ENCODE data around the gene OR4D10.
"Not testable (repeated sequence)": the region's sequence is repeated elsewhere in the genome, so short reads cannot be mapped to it uniquely, and the experiment has no call there.

OR4D10 gene

GRCh38 chr11:59436169-59436568, 36.9 kb upstream of the OR4D10 start, which contains the start of gene OR5A1:
Gene OR5A1 (plus strand): TSS chr11:59436469. CDS start chr11:59443169, 6,700 bp downstream.
- H3K79me2 ChIP-seq (ENCODE audit: low read length) = no peaks in the 10 kb centered on the region
- no peak for TF ChIP-seq EZH2phosphoT487 (IDR thresholded peaks at IDR 0.05; ENCODE audit: low read length)
- no peak for TF ChIP-seq CTCF (IDR thresholded peaks at IDR 0.05; ENCODE audit: low read length)
- no peak for TF ChIP-seq EZH2 (optimal IDR thresholded peaks at IDR 0.05; ENCODE audit: low read depth, low read length)
- no peaks in the 10 kb centered on the region for H3K4me1 ChIP-seq (ENCODE audit: low read length)
- H3K4me3 ChIP-seq (ENCODE audit: low read length) = no peak within 1 kb of the TSS
- H3F3A ChIP-seq (ENCODE audit: insufficient read depth, low read length) = no peaks in the 10 kb centered on the region
- no peak within 1 kb of the TSS for H2AFZ ChIP-seq (ENCODE audit: low read length)
- no peaks in the 10 kb centered on the region for H3K9me2 ChIP-seq (replicated peaks; ENCODE audit: insufficient read depth, low read length)
- DNase-seq = no peak
- no peaks in the 10 kb centered on the region for H3K36me3 ChIP-seq (replicated peaks; ENCODE audit: insufficient read depth, low read length)
- no peaks in the 10 kb centered on the region for H4K20me1 ChIP-seq (ENCODE audit: insufficient read depth, low read length)
- no peaks in the 10 kb centered on the region for H3K27me3 ChIP-seq (replicated peaks; ENCODE audit: insufficient read depth, low read length)
- no peak within 1 kb of the TSS for H3K9ac ChIP-seq (ENCODE audit: low read length)
- H3K27ac ChIP-seq (ENCODE audit: low read length) = no peak within 1 kb of the TSS
- H3K9me3 ChIP-seq (replicated peaks; ENCODE audit: insufficient read depth, low read length) = no peaks in the 10 kb centered on the region
- H3K4me2 ChIP-seq (ENCODE audit: low read depth, low read length) = no peak within 1 kb of the TSS

GRCh38 chr11:59437770-59438169, 35.3 kb upstream of the OR4D10 start:
- H3K4me3 ChIP-seq (ENCODE audit: low read length) = no peak overlapping the region
- H3K9me2 ChIP-seq (replicated peaks; ENCODE audit: insufficient read depth, low read length) = no peaks in the 10 kb centered on the region
- H3K79me2 ChIP-seq (ENCODE audit: low read length) = no peaks in the 10 kb centered on the region
- no peak overlapping the region for H3K27ac ChIP-seq (ENCODE audit: low read length)
- no peak for TF ChIP-seq CTCF (IDR thresholded peaks at IDR 0.05; ENCODE audit: low read length)
- TF ChIP-seq EZH2 (optimal IDR thresholded peaks at IDR 0.05; ENCODE audit: low read depth, low read length) = no peak
- TF ChIP-seq EZH2phosphoT487 (IDR thresholded peaks at IDR 0.05; ENCODE audit: low read length) = no peak
- DNase-seq = no peak
- no peak overlapping the region for H3K4me2 ChIP-seq (ENCODE audit: low read depth, low read length)
- H4K20me1 ChIP-seq (ENCODE audit: insufficient read depth, low read length) = no peaks in the 10 kb centered on the region
- no peak overlapping the region for H3K9ac ChIP-seq (ENCODE audit: low read length)
- H3K9me3 ChIP-seq (replicated peaks; ENCODE audit: insufficient read depth, low read length) = no peaks in the 10 kb centered on the region
- H2AFZ ChIP-seq (ENCODE audit: low read length) = no peak overlapping the region
- no peaks in the 10 kb centered on the region for H3K27me3 ChIP-seq (replicated peaks; ENCODE audit: insufficient read depth, low read length)
- no peaks in the 10 kb centered on the region for H3F3A ChIP-seq (ENCODE audit: insufficient read depth, low read length)
- H3K4me1 ChIP-seq (ENCODE audit: low read length) = no peaks in the 10 kb centered on the region
- H3K36me3 ChIP-seq (replicated peaks; ENCODE audit: insufficient read depth, low read length) = no peaks in the 10 kb centered on the region

- not testable (repeated sequence) for H3K79me2 ChIP-seq (ENCODE audit: low read length); H3K27me3 ChIP-seq (replicated peaks; ENCODE audit: insufficient read depth, low read length); H3K9me2 ChIP-seq (replicated peaks; ENCODE audit: insufficient read depth, low read length); H3F3A ChIP-seq (ENCODE audit: insufficient read depth, low read length); H3K36me3 ChIP-seq (replicated peaks; ENCODE audit: insufficient read depth, low read length); H4K20me1 ChIP-seq (ENCODE audit: insufficient read depth, low read length); H3K4me3 ChIP-seq (ENCODE audit: low read length); H3K27ac ChIP-seq (ENCODE audit: low read length); H3K9ac ChIP-seq (ENCODE audit: low read length); H3K4me2 ChIP-seq (ENCODE audit: low read depth, low read length); H2AFZ ChIP-seq (ENCODE audit: low read length); H3K4me1 ChIP-seq (ENCODE audit: low read length); H3K9me3 ChIP-seq (replicated peaks; ENCODE audit: insufficient read depth, low read length); DNase-seq
Measured at GRCh38 chr11:59445624-59446023, 27.5 kb upstream of the OR4D10 start.

GRCh38 chr11:59448484-59448883, 24.6 kb upstream of the OR4D10 start:
- H3K9me2 ChIP-seq (replicated peaks; ENCODE audit: insufficient read depth, low read length) = no peaks in the 10 kb centered on the region
- H3K4me2 ChIP-seq (ENCODE audit: low read depth, low read length) = no peak overlapping the region
- no peaks in the 10 kb centered on the region for H3K36me3 ChIP-seq (replicated peaks; ENCODE audit: insufficient read depth, low read length)
- H3K79me2 ChIP-seq (ENCODE audit: low read length) = no peaks in the 10 kb centered on the region
- H3K9me3 ChIP-seq (replicated peaks; ENCODE audit: insufficient read depth, low read length) = no peaks in the 10 kb centered on the region
- H4K20me1 ChIP-seq (ENCODE audit: insufficient read depth, low read length) = no peaks in the 10 kb centered on the region
- no peaks in the 10 kb centered on the region for H3K27me3 ChIP-seq (replicated peaks; ENCODE audit: insufficient read depth, low read length)
- H3K4me1 ChIP-seq (ENCODE audit: low read length) = no peaks in the 10 kb centered on the region
- no peak overlapping the region for H2AFZ ChIP-seq (ENCODE audit: low read length)
- DNase-seq = no peak
- no peak overlapping the region for H3K27ac ChIP-seq (ENCODE audit: low read length)
- H3K4me3 ChIP-seq (ENCODE audit: low read length) = no peak overlapping the region
- H3F3A ChIP-seq (ENCODE audit: insufficient read depth, low read length) = no peaks in the 10 kb centered on the region
- TF ChIP-seq CTCF (IDR thresholded peaks at IDR 0.05; ENCODE audit: low read length) = no peak
- no peak for TF ChIP-seq EZH2 (optimal IDR thresholded peaks at IDR 0.05; ENCODE audit: low read depth, low read length)
- no peak for TF ChIP-seq EZH2phosphoT487 (IDR thresholded peaks at IDR 0.05; ENCODE audit: low read length)
- no peak overlapping the region for H3K9ac ChIP-seq (ENCODE audit: low read length)
